HG03025 (cell line): ENCODE measurements around the gene ADGRG3.

ENCODE experiments used
- ATAC-seq: cut with Tn5 transposase; IDR thresholded peaks from one replicate; pipeline ENCODE4 v1.9.1; 2021; ENCODE audit warnings: mild to moderate bottlenecking, moderate library complexity; ENCODE audit not compliant: unreplicated experiment, low FRiP score

Gene ADGRG3

GRCh38 chr16:57732037-57732436 lies 63.9 kb downstream of the ADGRG3 start:
- ATAC-seq: no peak

- ATAC-seq: no peak
Measured at GRCh38 chr16:57732714-57733113, 64.6 kb downstream of the ADGRG3 start.

GRCh38 chr16:57734308-57734924 lies 66.3 kb downstream of the ADGRG3 start:
- ATAC-seq: no peak

GRCh38 chr16:57734925-57735754 lies 67.0 kb downstream of the ADGRG3 start:
- ATAC-seq: peak; percentile 79

- ATAC-seq: no peak
Measured at GRCh38 chr16:57735755-57736418, 67.8 kb downstream of the ADGRG3 start, which contains the start of gene KATNB1. Gene KATNB1 (plus strand): TSS chr16:57735770. CDS start chr16:57737244, 1,474 bp downstream.

- ATAC-seq: no peak
Measured at GRCh38 chr16:57736419-57737351, 68.6 kb downstream of the ADGRG3 start.

GRCh38 chr16:57738844-57739243 lies 70.7 kb downstream of the ADGRG3 start:
- ATAC-seq: no peak
